ENCODE data around the gene EVA1B.

Gene EVA1B, protein sequence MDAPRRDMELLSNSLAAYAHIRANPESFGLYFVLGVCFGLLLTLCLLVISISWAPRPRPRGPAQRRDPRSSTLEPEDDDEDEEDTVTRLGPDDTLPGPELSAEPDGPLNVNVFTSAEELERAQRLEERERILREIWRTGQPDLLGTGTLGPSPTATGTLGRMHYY

GRCh38 chr1:36323636-36324352, at the start of gene EVA1B:
TSS of gene EVA1B (minus strand) at chr1:36323645. CDS start at chr1:36323037, 608 bp downstream.
- peak in 1 of 2 donors; percentile 33 for DNase-seq (ENCODE audit: extremely low read depth in 1 of 2, low read depth in 1 of 2)

- no peak for DNase-seq (ENCODE audit: extremely low read depth in 1 of 2, low read depth in 1 of 2)
These were observed 49.2 kb upstream of the EVA1B start for GRCh38 chr1:36372617-36373016.

DNA sequence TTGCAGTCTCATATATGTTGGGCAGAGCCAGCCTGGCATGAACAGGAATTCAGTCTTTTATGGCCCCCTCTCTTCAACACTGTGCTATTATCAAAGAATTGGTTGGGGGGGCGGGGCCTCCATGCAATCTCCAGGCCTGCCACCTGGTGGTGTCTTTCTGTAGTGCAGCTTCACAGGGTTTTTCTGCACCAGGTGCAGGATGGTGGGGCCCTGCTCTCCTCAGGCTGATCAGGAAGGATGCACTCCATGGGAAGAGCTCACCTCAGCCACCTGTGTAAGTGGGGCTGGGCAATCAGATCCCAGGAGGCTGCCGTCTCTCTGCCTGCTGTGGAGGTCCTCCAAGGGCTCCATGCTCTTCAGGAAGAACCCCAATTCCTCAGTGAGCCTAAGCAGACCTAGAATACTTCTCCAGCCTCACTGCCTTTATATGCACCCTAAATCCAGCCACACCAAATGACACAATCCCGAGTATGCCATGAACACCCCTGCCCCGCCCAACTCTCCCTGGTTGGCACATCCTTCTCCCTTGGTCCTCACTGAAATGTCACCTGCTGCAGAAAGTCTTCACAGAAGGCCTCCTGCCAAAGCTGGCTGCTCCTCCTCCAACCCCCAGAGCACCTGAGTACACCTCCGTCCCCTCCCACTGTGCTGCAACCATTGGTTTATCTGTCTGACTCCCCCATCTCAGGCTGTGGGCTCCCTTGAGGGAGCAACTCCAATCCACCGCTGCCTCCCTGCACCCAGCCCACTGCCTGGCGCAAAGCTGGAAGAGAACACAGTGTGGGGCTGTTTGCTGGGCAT, 45.8 kb upstream of the EVA1B start:
- peak; percentile 59 to 77 for DNase-seq (ENCODE audit: extremely low read depth in 1 of 2, low read depth in 1 of 2)

- no peak for DNase-seq (ENCODE audit: extremely low read depth in 1 of 2, low read depth in 1 of 2)
These were observed 44.4 kb upstream of the EVA1B start for GRCh38 chr1:36367798-36368197.

GRCh38 chr1:36367066-36367465, 43.6 kb upstream of the EVA1B start:
- no peak for DNase-seq (ENCODE audit: extremely low read depth in 1 of 2, low read depth in 1 of 2)

DNA sequence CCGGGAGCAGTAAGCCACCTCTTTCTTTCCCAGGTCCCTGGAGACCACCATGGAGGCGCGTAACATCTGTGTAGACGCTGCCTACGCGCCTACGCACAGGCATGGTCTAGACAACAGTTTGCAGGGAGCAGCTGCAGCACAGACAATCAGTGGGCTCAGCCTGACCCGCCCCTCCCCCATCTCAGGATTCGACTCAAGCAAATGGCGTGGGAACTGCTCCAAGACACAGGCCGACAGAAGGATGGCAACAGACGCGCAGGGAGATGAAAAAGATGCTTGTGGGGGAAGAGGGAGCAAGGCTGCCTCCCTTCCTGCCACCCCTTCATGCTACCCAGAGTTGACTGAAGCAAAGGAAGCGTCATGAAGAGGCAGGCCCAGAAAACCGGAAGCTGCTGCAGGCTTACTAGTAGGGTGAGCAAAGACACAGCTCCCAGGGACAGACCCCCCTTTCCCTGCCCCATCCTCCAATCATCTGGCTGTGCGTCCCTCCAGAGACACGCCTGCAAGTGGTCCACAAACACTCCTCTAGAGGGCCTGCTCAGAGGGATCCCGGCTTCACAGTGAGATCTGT, 42.7 kb upstream of the EVA1B start:
- DNase-seq (ENCODE audit: extremely low read depth in 1 of 2, low read depth in 1 of 2): peak in 1 of 2 donors; percentile 23

DNA sequence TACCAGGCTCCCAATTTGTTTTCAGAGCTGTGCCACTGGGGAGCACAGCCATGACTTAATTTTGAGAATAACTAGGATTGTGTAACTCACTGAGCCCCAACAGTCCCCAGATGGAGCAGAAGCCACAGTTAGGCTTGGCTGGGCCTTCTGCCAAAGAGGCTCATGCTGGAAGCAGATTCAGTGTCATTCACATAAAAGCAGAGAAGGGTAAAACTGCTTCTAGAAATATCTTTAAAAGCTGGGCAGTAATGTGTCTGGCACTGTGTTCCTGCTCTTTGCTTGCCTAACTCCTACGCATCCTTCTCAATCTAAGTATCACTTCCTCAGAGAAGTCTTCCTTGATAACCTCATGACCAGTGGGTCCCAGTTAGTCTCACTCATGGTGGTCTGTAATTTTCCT, 41.9 kb upstream of the EVA1B start:
- DNase-seq (ENCODE audit: extremely low read depth in 1 of 2, low read depth in 1 of 2): no peak

- DNase-seq (ENCODE audit: extremely low read depth in 1 of 2, low read depth in 1 of 2): no peak
These were observed 36.6 kb upstream of the EVA1B start for GRCh38 chr1:36359911-36360550.

DNA sequence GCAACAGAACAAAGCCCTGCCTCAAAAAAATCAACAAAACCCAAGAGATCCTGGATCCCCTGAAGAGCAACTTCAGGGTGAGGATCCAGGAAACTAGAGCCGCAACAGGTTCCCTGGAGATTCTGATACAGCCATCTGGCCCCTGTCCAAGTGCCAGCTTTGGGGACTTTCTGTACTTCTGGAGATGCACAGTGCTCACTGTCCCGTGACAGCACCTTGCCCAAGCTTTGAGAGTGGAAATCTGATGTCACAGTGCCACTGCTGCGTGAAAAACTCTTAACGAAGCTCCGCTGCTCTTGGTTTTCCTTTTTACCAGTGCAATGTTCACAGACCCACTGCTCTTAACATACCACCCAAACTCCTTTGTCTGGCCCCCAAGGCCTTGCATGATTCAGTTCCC, 35.9 kb upstream of the EVA1B start:
- DNase-seq (ENCODE audit: extremely low read depth in 1 of 2, low read depth in 1 of 2): no peak

DNA sequence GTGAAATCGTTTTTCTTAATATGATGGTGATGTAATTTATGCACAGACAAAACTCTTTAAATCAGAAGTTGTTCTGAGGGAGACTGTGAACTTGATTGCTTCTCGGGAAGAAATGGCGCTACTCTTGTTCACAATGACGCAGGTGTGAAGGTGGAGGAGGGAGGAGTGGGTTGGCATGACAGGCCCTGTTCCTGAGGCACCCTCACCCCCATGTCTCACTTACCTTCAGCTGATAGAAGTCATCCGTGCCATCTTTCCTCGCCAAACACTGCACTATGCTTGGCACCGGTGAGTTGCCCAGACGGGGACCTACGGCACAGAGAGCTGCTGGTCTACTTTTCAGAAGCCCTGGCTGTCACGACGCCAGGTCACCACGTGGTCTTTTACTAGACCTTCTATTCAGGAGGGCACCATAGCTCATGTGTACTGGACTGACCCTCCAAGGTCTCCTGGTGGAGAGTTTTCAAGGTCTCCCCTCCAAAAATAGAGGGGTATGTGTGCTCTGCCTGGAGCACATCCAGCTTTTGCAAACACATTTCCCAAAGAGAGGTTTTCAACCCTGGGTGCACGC, 35.2 kb upstream of the EVA1B start:
- DNase-seq (ENCODE audit: extremely low read depth in 1 of 2, low read depth in 1 of 2): no peak

GRCh38 chr1:36355811-36356210, 32.4 kb upstream of the EVA1B start:
- no peak for DNase-seq (ENCODE audit: extremely low read depth in 1 of 2, low read depth in 1 of 2)

- DNase-seq (ENCODE audit: extremely low read depth in 1 of 2, low read depth in 1 of 2): no peak
These were observed 31.0 kb upstream of the EVA1B start for GRCh38 chr1:36354486-36354885.

DNA sequence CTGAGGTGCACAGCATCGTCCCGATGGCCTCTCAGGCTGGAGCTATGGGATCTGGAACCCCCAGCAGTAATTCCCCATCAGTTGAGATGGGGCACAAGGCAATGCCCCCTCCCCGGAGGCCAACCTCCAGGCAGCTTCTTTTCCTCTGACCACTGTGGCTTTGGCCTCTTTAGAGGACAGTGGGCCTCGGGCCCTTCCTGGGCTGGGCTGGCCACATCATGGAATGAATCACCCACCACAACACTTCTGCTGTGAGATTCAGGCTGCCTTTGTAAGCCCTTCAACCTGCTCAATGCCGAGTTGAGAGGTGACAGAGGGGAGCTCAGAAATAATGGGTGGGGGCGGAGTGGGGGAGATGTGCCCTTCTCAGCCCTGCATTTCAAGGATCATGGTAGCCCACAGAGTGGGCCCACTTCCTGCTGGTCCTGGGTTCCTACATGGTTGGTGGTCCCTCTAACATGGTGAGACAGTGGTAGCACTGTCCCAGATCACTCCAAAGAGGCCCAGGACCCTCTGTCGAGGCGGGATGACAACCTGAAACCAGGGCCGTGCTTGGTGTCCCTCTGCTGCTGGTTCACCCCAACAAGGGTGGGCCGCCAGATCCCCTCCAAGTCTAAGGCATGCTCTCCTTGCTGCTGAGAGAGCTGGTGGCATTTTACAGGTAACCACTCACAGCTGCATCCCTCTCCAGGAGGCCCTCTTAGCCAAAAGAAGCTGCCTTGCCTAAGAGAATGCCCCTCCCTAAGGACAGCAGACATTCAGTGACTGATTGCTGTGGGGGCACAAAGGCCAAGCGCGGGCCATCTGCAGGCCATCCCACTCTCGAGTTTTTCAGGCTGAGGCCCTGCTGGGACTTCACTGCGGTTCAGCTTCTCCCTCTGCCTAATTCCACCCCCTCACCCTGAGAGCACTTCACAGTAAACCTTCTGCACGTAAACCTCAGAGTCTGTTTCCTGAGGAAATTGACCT, 29.7 kb upstream of the EVA1B start:
- DNase-seq (ENCODE audit: extremely low read depth in 1 of 2, low read depth in 1 of 2): no peak

GRCh38 chr1:36352125-36352909, 28.9 kb upstream of the EVA1B start:
- no peak for DNase-seq (ENCODE audit: extremely low read depth in 1 of 2, low read depth in 1 of 2)

DNA sequence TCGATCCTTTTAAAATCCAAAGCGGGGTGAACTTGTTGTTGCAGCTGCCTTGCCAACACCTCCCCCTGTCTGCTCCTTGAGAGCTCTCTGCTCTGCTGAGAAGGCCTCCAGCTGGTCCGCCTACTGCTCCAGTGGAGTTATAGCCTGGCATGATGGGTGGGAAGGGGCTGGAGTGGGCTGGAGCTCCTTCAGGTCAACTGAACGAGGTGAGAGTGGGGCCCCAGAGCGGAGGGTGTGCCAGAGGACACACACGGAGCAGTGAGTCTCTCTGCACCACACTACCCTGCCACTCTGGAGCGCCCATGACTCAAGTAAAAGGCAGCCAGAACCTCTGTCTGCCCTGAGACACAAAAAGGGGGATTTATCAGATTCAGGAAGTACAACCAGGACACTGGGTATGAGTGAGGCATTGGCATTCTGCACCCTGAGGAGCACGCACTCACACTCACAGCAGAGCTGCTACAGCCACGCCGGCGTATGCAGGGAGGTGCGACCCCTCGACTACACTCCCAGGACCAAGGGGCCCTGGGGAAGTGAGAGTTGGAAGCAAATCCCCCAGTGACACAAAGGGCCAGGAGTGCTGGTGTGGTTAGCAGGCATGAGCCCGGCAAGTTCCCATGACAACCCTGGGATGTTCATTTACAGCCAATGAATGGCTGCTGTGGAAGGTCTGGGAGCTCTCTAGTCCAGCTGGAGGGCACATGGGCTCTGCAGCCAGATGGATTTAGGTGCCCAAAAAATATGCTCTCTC, 28.0 kb upstream of the EVA1B start:
- no peak for DNase-seq (ENCODE audit: extremely low read depth in 1 of 2, low read depth in 1 of 2)

- peak in 1 of 2 donors; percentile 17 for DNase-seq (ENCODE audit: extremely low read depth in 1 of 2, low read depth in 1 of 2)
These were observed 27.3 kb upstream of the EVA1B start for GRCh38 chr1:36350659-36351226.

- no peak for DNase-seq (ENCODE audit: extremely low read depth in 1 of 2, low read depth in 1 of 2)
These were observed 26.4 kb upstream of the EVA1B start for GRCh38 chr1:36349839-36350238.

DNA sequence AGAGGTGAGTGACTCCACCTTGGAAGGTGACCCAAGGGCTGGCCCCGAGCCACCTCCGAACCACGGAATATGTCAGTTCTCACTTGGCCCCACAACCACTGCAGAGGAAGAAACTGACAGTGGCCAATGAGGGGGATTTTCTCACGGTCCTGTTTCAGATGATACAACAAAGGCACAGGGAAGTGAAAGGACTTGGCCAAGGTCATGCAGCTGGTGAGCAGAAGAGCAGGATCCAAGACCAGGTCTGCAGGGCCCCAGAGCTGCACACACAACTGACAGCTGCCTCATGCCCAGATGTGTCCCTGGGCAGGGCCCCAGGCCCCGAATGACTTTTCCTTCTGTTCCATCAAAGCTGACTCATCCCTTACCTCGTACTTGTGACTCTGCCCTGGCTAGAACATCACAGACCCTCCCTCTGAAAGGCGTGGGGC, 25.8 kb upstream of the EVA1B start:
- DNase-seq (ENCODE audit: extremely low read depth in 1 of 2, low read depth in 1 of 2): no peak
